NCI-H2227 (cell line): Measurements from ENCODE around the gene NTN4.
A peak's percentile ranks its signal among the peaks of the same experiment; 100 is the strongest.
"Not testable (repeated sequence)": the region's sequence is repeated elsewhere in the genome, so short reads cannot be mapped to it uniquely, and the experiment has no call there.

Experiments
- DNase-seq: peaks from one replicate; lab custom pipeline; 2025; ENCODE audit not compliant: unreplicated experiment; lab: John Stamatoyannopoulos, UW

Gene NTN4

DNA sequence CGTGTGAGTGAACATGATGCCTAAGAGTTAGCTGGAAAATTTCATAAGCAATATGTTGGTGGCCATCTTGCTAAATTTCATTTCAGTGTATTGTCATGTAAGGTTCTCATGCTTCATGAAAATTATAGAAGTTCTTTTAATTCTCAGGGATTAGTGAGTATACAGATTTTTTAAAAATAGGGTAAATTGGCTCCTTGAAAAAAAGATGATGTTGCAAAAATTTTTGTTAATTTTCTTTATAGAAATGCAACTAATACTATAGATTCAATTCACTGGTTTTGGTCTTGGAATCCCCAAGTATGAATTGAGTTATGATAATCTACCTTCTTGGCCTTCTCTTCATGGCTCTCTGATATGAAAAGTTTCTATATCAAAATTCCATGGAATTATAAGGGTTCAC lies 75.4 kb downstream of the NTN4 start:
- DNase-seq, result no peak

DNA sequence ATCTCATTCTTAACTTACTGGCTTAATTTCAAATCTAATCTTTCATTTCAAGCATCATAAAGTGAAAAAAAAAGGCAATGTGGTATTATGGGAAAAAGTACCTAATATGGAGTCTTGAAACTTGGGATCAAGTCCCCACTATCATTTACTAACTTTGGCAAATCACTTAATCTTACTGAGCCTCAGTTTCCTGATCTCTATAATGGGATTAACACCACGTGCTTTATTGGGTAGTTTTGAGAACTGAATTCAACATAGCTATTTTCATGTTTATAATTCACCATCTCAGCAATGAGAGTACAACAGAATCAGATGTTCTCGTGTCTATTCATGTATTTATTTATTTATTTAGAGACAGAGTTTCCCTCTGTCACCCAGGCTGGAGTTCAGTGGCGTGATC lies 78.3 kb downstream of the NTN4 start:
- no peak for DNase-seq

DNA sequence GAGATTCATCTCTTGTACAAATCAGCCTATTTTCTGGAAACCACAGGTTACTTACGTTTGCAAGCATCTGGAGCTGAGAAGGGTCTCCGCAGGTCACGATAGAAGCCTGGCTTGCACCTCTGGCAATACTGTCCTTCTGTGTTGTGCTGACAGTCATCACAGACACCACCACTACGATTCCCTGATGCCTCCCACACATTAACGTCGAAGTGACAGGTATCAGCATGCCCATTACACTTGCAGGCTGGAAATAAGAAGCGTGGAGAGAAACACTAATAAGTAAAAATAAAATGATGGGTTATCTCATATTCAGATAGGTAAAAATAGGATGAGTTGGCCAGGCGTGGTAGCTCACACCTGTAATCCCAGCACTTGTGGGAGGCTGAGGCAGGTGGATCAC lies 80.2 kb downstream of the NTN4 start:
- DNase-seq, result no peak

DNA sequence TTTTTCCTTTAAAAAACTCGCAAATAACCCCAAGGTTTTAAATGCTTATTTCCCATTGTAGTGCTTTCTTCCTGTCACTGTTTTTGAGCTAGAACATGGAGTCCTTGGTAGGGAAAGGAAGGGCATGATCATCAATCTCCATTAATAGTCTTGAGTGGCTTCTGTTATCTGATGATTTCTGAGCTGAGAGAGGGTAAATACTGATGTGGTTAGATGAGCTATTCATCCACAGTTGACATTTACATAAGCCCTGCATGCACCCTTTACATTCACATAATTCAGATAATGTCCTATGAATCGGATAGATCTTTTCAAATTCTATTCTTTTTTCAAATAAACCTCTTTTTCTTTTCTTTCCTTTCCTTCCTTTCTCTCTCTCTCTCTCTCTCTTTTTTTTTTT lies 81.4 kb downstream of the NTN4 start:
- DNase-seq, result no peak

DNA sequence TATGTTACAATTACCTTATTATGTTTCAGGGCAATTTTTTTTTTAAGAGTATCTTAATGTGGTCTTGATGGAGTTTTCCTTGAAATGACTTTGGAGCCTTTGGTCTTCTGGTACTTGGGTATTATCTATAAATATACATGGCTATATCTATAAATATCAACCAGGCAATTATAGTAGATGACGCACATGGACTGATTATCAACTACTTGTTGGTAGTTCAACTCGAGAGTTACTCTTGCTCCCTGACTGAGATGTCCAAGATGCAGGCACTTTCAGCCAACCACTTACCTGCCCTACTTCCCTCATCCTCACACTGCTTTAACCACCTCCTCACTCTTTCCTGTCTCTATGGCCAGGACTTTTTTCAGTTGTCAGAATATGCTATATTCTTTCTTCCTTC lies 85.4 kb downstream of the NTN4 start:
- DNase-seq, result no peak

DNA sequence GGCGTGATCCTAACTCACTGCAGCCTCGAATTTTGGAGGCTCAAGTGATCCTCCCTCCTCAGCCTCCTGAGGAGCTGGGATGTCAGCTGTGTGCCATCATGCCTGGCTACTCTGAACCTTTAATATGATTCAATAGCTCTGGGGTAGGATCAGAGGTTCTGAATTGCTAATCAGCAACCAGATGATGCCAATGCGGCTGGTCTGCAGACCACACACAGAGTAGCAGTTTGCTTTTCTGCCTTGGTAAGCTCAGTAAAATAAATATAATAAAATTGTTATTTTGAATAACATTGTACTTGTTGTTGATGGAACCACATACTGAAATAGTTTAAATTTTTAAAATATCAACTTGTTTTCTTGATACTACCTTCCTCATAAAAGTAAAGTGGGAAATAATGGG lies 86.6 kb downstream of the NTN4 start:
- DNase-seq, result no peak

DNA sequence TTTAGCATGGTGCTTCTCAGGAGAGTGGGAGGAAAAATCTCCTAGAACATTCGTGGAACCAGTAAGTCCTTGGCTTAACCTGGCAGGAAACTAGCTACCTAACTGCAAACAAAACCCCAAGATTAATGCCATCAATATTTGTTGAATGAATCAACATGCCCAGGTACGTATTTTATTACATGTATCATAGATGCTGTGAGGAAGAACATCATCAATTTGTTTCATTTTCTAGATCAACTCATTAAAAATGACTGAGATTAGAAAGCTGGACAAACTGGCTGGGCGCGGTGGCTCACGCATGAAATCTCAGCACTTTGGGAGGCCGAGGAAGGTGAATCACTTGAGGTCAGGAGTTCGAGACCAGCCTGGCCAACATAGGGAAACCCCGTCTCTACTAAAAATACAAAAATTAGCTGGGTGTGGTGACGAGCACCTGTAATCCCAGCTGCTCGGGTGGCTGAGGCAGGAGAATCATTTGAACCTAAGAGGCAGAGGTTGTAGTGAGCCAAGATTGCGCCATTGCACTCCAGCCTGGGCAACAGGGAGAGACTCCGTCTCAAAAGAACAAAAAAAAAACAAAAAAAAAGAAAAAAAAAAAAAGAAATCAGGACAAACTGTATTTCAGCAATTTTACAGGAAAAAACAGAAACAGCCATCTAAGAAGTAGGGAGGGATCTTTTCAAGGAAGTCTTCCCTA lies 88.7 kb downstream of the NTN4 start:
- DNase-seq, result no peak

DNA sequence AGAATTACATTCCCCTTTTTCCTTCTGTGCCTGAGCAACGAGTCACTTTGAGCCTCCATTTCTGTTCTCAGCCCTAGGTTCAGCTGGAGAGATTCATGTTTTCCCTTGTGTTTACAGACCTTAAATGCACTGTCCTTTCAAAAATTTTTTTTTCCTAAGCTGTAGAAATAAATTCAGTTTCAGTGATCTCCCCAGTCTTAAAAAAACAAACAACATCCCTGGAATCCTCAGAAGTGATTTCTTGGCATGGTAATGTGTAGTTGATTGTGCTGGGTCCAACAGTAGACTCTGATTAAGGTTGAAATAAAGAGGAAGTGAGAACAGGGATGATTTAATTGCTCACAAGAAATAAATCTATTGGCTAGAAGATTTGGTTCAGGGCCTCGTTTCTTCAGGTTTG lies 89.3 kb downstream of the NTN4 start:
- DNase-seq, result no peak

DNA sequence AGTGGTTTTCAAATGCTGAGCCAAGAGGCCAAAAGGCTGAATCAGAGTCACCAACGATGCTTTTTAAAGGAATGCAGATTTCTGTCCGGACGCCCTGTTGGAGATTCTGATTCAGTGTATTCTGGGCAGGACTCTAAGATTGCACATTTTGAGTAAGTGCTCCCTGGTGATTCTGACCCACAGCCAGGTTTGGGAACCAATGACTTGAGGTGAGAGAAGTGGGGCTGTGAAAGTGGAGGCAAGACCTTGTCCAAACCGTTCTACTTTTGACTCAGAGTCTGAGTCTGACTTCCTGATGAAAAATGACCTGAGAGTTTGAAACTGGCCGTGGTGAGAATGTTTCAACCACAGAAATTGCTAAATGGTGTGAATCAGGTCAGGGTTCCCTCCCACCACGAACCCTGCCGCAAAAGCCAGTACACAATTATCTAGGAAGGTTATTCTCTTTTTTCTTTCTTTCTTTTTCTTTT lies 90.2 kb downstream of the NTN4 start:
- DNase-seq, result no peak

DNA sequence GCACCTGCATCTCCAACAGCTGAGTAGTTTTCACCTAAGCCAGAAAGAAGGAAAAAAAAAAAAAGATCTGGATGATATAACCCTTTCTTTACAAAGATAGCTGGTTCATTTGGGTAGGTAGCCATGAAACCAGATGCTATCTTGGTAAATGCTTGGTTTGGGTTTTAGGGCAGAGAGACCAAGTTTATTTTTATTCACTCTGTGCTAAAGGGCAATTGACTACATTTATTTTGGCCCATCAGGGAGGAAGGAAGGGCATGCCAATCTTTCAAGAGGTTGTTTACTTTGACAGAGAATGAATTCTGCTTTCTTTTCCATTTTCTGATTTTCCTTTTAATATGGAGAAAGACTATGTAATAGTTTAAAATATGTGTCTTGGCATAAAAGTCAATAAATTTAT lies 91.0 kb downstream of the NTN4 start:
- DNase-seq, result no peak

DNA sequence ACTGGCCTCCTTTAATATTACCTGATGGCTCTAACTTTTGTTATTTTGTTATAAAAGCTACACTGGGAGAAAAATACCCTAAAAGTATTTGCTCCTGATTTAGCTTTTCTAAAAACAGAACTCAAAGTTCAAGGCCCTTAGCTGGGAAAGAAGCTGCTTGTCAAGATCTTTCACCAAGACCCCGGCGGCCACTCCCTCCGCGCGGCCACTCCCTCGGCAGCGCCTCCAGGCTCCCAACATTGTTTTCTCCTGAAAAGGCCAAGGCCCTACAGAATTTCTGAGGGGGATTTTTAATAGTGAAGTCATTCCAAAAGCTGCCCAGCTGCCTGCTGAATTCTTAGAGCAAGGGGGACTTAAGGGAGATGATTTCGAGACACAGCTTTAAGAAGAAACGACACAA lies 96.4 kb downstream of the NTN4 start:
- peak; percentile 52 for DNase-seq

DNA sequence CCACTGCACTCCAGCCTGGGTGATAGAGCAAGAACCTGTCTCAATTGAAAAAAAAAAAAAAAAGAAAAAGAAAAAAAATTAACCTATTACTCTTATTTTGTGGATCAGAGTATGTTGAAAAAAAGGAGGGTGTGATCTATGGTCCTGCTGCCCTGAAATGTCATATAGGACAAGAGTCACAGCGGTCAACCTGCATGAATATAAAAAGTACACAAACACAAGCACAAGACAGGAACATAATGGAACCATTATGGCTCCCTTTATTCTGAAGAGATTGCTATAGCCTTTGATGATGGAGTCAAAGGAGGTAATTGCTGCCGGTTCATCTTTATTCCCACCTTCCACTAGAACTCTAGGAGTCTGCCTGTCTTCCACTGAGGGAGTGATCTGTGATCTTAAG lies 96.9 kb downstream of the NTN4 start:
- DNase-seq, result peak; percentile 52

DNA sequence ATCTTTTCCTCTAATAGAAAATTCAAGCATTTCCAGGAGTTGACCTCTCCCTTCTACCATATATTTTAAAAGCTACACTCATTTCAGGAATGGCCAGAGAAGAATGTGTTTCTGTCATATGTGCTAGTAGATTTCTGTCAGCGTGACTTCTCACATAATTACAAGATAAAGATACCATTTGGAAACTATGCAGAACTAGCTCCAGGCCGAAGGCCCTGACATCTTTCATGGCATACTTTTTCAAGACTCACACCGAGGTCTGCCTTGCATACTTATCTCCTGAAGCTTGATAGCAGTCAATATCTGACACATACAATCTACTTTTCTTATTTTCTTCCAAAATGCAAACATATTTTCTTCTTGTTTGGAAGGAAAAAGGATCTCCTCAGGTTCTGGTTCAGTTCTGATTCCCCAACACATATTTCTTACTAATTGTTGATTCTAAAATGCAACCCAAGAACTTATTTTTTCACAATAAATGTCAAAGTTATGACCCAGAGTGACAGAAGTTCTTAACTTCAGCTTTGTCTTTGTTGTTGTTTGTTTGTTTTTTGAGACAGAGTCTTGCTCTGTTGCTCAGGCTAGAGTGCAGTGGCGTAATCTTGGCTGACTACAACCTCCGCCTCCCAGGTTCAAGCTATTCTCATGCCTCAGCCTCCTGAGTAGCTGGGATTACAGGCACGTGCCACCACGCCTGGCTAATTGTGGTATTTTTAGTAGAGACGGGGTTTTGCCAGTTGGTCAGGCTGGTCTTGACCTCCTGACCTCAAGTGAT lies 99.5 kb downstream of the NTN4 start:
- no peak for DNase-seq

DNA sequence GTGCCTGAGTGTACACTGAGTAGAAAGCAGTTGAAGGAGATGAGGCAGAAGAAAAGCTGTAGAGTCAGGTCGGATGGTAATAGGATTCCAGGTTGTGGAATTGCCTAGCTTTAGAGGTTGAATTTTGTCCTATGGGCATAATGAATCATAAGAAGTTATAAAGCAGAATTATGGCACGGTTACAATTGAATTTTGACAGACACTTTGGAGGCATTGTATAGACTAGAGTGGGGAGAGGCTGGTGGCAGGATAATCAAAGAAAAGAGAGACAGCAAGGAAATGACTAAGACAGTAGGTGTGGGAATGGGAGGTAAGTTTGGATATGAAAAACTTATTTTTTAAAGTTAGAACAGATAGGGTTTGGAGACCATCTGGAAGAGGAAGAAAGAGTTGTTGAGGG lies 102.6 kb downstream of the NTN4 start:
- no peak for DNase-seq

DNA sequence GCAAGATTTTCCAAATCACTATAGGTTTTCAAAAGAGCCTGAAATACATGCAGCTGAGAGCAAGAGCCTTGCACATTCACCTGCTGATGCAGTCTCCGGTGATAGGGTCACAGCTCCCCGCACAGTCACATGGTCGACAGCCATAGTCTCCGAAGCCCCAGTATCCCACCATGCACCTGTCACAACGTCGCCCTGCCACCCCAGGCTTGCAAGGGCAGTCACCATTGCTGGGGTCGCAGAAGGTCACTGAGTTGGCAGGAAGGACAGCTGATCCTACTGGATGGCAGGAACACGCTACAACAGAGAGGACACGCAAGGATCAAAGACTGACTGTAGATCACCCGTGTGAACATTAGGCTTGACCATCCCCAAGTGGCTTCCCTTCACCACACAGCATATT lies 107.1 kb downstream of the NTN4 start:
- DNase-seq, result no peak

DNA sequence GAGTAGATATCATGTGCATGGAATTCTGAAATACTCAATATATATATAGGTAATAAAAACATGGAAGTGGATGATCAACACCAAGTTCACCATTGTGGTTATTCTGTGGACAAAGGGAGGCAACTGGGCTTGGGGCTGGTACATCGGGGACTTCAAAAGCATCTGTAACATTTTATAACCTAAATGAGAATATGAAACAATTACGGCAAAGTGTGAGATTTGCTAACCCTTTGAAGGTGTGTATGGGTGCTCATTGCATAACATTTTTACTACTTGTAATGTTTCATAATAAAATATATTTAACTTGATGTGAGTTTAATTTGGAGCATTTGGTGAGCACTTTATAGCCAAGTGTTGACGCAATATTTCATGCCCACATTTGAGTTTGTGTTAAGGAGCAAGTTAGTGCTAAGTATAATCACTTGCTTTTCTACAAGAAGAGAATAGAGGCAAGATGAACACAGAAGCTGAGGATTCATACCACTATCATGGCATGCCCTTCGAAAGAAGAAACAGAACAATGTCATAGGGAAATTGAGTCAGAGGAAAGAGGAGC lies 109.3 kb downstream of the NTN4 start:
- no peak for DNase-seq

DNA sequence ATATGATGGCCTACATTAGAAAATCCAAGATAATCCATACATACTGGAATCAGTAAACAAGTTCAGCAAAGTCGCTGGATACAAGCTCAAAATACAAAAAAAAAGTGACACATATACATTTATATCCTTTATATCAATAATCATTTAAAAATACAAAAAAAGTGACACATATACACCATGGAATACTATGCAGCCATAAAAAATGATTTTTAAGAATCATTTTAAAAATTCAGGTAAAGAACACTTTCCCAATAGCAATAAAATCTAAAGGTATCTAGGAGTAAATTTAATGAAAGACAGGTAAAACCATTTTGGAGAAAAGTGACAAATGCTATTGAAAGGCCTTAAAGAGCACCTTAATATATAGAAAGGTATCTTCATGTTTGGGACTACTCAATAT lies 111.9 kb downstream of the NTN4 start:
- DNase-seq, result no peak

DNA sequence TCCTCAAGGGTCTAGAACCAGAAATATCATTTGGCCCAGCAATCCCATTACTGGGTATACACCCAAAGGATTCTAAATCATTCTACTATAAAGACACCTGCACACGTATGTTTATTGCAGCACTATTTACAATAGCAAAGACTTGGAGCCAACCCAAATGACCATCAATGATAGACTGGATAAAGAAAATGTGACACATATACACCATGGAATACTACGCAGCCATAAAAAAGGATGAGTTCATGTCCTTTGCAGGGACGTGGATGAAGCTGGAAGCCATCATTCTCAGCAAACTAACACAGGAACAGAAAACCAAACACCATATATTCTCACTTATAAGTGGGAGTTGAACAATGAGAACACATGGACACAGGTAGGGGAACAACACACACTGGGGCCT lies 112.8 kb downstream of the NTN4 start:
- not testable (repeated sequence) for DNase-seq

DNA sequence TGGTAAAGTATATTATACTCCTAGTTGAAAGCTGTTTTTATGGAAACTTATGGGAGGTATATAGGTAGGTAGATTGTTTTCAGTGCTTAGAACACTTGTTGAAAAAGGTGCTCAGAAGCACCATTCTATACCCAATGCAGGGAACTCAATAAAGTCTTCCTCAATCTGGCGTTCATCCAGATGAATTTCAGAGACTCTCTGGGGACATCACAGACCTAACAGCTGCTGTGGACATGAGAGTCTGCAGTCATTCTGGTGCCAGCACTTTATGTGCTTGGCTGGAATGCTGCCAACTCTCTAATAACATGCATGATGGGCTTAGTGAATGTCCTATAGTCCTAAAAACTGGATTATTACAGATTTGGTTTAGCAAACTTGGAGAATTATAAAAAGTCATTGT lies 115.9 kb downstream of the NTN4 start:
- peak; percentile 62 for DNase-seq

DNA sequence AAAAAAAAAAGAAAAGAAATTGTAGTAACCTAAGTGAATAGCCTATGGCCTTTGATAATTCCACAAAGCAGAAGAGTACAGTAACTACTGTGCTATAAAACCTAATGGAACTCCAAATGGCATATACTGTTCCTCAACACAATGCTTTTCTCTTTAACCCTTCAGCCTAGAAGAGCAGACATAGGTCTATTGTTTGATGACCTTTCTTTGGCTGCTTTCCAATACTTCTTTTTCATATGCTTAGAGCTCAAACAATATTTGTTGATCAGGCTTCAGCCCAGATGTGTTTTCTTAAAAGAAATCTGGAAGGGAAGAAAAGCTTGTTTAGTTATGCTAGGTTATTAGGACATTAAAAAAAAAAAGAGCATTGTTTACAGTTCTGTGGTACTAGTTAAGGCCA lies 116.4 kb downstream of the NTN4 start:
- DNase-seq, result peak; percentile 25

DNA sequence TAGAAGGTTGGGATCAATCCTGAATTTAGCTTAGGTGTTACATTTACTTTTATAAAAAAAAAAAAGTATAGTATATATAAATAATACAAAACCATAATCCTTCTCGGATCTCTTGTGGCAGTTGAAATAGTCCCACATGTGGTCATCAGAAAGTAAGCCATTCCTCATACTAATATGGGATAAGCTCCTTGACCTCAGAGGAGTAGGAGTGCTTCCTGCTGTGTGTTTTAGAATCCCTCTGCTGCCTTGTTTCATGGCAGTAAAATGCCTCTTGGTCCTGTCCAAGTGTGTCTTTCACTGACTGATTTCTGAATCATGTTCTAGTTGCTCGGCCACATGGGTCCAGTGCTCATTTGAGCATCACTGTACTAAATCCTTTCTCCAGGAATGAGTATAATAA lies 117.0 kb downstream of the NTN4 start:
- DNase-seq, result no peak

DNA sequence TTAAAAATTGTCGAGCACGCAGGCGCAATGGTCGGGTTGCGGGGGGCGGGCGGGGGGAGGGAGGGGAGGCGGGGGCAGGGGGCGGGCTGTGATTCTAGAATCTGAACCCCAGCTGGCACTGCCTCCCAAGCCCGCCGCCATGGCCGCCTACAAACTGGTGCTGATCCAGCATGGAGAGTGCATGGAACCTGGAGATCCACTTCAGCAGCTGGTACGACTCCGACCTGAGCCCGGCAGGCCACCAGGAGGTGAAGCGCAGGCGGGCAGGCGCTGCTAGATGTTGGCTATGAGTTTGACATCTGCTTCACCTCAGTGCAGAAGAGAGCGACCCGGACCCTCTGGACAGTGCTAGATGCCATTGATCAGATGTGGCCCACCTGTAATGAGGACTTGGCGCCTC lies 118.4 kb downstream of the NTN4 start:
- no peak for DNase-seq
